ENCODE measurements around the gene LOXL1. TPM values are rescaled to one million over a fixed set of nuclear protein-coding genes. Genes with fewer than 3 reads are reported as not detected.

Gene LOXL1
- total and polyA plus RNA-seq, 4 donors = 0.67 to 2.0 (median 1.4) TPM; not detected in 1

DNA sequence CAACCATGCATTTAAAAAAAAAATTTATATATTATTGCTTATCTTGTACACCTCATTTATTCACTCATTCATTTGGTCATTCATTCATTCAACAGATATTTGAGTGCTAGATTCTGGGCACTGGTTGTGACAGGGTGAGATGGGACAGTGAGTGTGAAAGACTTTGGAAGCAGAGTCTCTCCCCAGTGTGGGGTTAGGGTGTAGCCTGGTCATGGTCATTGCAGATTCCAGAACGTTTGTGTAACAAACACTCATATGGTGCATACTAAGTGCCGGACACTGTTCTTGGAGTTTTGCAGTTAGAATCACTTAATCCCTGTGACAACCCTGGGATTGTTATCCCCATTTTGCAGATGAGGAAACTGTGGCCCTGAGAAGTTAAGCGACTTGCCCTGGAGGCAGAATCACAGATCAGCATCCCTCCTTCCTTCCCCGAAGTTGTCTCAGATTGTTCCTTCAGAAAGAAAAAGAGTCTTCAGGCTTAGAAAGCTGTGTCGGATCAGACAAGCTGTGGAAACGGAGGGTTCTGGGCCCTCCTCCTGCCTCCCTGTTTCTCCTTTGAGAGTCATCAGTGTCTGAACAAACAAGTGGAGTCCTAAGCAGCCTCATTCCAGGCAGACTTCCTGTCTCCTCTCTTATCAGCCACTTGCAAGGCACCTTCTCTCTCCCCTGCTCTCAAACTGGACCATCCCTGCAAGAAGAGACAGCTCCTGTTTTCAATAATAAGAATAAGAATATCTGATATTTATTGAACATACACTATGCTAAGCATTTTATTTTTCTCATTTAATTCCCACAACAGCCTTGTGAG, 6.3 kb downstream of the LOXL1 start:
- no peak overlapping the region for H3K9ac ChIP-seq (ENCODE audit: low read depth in 1 of 2, low read length in 2 of 2)
- WGBS = 66% methylated on average over 6 of the region's 6 CpGs
- peaks cover 2 to 6% (median 4%) of the 10 kb centered on the region in 4 donors for H3K4me1 ChIP-seq (ENCODE audit: control insufficient read depth in 4 of 4, insufficient read depth in 4 of 4, low read length in 3 of 4)
- H3K4me3 ChIP-seq (ENCODE audit: low read depth in 1 of 3, low read length in 3 of 3) = no peak overlapping the region
- H3K27me3 ChIP-seq (ENCODE audit: control insufficient read depth in 4 of 4, insufficient read depth in 4 of 4, low read length in 3 of 4) = peaks cover 0 to 9% (median 4%) of the 10 kb centered on the region in 4 donors
- H3K9me3 ChIP-seq (ENCODE audit: control insufficient read depth in 4 of 4, low read length in 3 of 4) = no peaks in the 10 kb centered on the region
- H3K27ac ChIP-seq (ENCODE audit: low read depth in 1 of 2, low read length in 2 of 2) = no peak overlapping the region
- no peaks in the 10 kb centered on the region for H3K36me3 ChIP-seq (ENCODE audit: control insufficient read depth in 4 of 4, insufficient read depth in 3 of 4, low read depth in 1 of 4, low read length in 3 of 4)
- TF ChIP-seq HNF4A (conservative IDR thresholded peaks at IDR 0.05) (no peak), FOXA2 (IDR thresholded peaks at IDR 0.05) (no peak), TAF1 (conservative IDR thresholded peaks at IDR 0.05) (no peak), YY1 (IDR thresholded peaks at IDR 0.05) (no peak), NR2F2 (IDR thresholded peaks at IDR 0.05) (no peak), RXRA (IDR thresholded peaks at IDR 0.05) (no peak), SP1 (IDR thresholded peaks at IDR 0.05) (no peak), GABPA (IDR thresholded peaks at IDR 0.05 in 1 of 2, conservative IDR thresholded peaks at IDR 0.05 in 1 of 2) (no peak), RAD21 (IDR thresholded peaks at IDR 0.05) (no peak), REST (IDR thresholded peaks at IDR 0.05) (no peak), HNF4G (IDR thresholded peaks at IDR 0.05) (no peak), JUND (IDR thresholded peaks at IDR 0.05) (no peak), FOXA1 (IDR thresholded peaks at IDR 0.05) (no peak), ZBTB33 (IDR thresholded peaks at IDR 0.05) (no peak)
- TF ChIP-seq, protein P1, sequence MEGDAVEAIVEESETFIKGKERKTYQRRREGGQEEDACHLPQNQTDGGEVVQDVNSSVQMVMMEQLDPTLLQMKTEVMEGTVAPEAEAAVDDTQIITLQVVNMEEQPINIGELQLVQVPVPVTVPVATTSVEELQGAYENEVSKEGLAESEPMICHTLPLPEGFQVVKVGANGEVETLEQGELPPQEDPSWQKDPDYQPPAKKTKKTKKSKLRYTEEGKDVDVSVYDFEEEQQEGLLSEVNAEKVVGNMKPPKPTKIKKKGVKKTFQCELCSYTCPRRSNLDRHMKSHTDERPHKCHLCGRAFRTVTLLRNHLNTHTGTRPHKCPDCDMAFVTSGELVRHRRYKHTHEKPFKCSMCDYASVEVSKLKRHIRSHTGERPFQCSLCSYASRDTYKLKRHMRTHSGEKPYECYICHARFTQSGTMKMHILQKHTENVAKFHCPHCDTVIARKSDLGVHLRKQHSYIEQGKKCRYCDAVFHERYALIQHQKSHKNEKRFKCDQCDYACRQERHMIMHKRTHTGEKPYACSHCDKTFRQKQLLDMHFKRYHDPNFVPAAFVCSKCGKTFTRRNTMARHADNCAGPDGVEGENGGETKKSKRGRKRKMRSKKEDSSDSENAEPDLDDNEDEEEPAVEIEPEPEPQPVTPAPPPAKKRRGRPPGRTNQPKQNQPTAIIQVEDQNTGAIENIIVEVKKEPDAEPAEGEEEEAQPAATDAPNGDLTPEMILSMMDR (IDR thresholded peaks at IDR 0.05; ENCODE audit: low read depth, low read length, missing input control) = no peak
- TF ChIP-seq, protein P2, sequence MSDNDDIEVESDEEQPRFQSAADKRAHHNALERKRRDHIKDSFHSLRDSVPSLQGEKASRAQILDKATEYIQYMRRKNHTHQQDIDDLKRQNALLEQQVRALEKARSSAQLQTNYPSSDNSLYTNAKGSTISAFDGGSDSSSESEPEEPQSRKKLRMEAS (IDR thresholded peaks at IDR 0.05) = no peak
- TF ChIP-seq, protein P3, sequence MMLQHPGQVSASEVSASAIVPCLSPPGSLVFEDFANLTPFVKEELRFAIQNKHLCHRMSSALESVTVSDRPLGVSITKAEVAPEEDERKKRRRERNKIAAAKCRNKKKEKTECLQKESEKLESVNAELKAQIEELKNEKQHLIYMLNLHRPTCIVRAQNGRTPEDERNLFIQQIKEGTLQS (IDR thresholded peaks at IDR 0.05) = no peak
- DNase-seq (ENCODE audit: low spot score) = no peak

Data from liver (tissue), 9 donors.